Endothelial cell (in vitro differentiated cells): ENCODE results near the gene RAB40C. TPM values are rescaled to one million over a fixed set of nuclear protein-coding genes. Genes with fewer than 3 reads are reported as not detected.

ENCODE experiments used
- DNase-seq: peaks from one replicate; pipeline ENCODE4 v3.0.0; 2021; ENCODE audit warnings: low spot score
- H3K27ac Mint-ChIP-seq: one replicate; pipeline ENCODE4 v1.8.0; 2021; ENCODE audit warnings: mixed read lengths, inconsistent platforms; ENCODE audit not compliant: unreplicated experiment
- H3K27me3 Mint-ChIP-seq: one replicate; pipeline ENCODE4 v1.8.0; 2021; ENCODE audit warnings: mild to moderate bottlenecking, moderate library complexity, mixed read lengths, inconsistent platforms; ENCODE audit not compliant: unreplicated experiment
- H3K36me3 Mint-ChIP-seq: one replicate; pipeline ENCODE4 v1.8.0; 2021; ENCODE audit warnings: mild to moderate bottlenecking, low read depth, mixed read lengths, inconsistent platforms; ENCODE audit not compliant: unreplicated experiment
- H3K4me1 Mint-ChIP-seq: one replicate; pipeline ENCODE4 v1.8.0; 2021; ENCODE audit warnings: mild to moderate bottlenecking, mixed read lengths, inconsistent platforms; ENCODE audit not compliant: unreplicated experiment
- H3K4me3 Mint-ChIP-seq: one replicate; pipeline ENCODE4 v1.8.0; 2021; ENCODE audit warnings: mild to moderate bottlenecking, mixed read lengths, inconsistent platforms; ENCODE audit not compliant: unreplicated experiment
- H3K9me3 Mint-ChIP-seq: one replicate; pipeline ENCODE4 v1.8.0; 2021; ENCODE audit warnings: mixed read lengths, inconsistent platforms; ENCODE audit not compliant: unreplicated experiment
- CTCF ChIP-seq: fragments of 200-600 bp; sonication (generic); IDR thresholded peaks from one replicate; pipeline ENCODE4 v1.5.0; 2021; ENCODE audit warnings: antibody characterized with exemption; ENCODE audit not compliant: unreplicated experiment
- total RNA-seq: library from RNA; stranded (reverse); fragmentation: NEBNext Ultra II Directional; extraction: Animal tissue kit (Norgen Biotek cat#: 25700); gene quantifications from one replicate; pipeline ENCODE4 v1.2.1, GENCODE V29; 2021; ENCODE audit not compliant: unreplicated experiment

The RAB40C gene
- total RNA-seq, 1 donor from 2014 or later: 18.5 TPM

- DNase-seq: peak; percentile 40
- no peak within 1 kb of the TSS for H3K27ac Mint-ChIP-seq
- H3K27me3 Mint-ChIP-seq: peaks cover 3% of the 10 kb centered on the region
- H3K36me3 Mint-ChIP-seq: no peaks in the 10 kb centered on the region
- H3K4me3 Mint-ChIP-seq: no peak within 1 kb of the TSS
- TF ChIP-seq CTCF: no peak
- peaks cover 6% of the 10 kb centered on the region for H3K4me1 Mint-ChIP-seq
- H3K9me3 Mint-ChIP-seq: no peaks in the 10 kb centered on the region
Measured at GRCh38 chr16:566475-567372, 23.1 kb upstream of the RAB40C start, which contains the start of gene NHLRC4. TSS of gene NHLRC4 (plus strand) at chr16:567005. CDS start at chr16:568048, 1,043 bp downstream.

- Mint-ChIP-seq H3K36me3 (no peaks in the 10 kb centered on the region), H3K27ac (no peak overlapping the region), H3K4me1 (peaks cover 6% of the 10 kb centered on the region), H3K27me3 (peaks cover 4% of the 10 kb centered on the region), H3K9me3 (no peaks in the 10 kb centered on the region), H3K4me3 (no peak overlapping the region)
- no peak for TF ChIP-seq CTCF
- DNase-seq: no peak
Measured at GRCh38 chr16:567373-568256, 22.3 kb upstream of the RAB40C start.

GRCh38 chr16:568401-569258, 21.2 kb upstream of the RAB40C start:
- Mint-ChIP-seq H3K4me3 (peak overlapping the region; percentile 85), H3K36me3 (no peaks in the 10 kb centered on the region), H3K4me1 (peaks cover 6% of the 10 kb centered on the region), H3K27me3 (peaks cover 4% of the 10 kb centered on the region), H3K27ac (no peak overlapping the region), H3K9me3 (no peaks in the 10 kb centered on the region)
- no peak for TF ChIP-seq CTCF
- DNase-seq: no peak

- peaks cover 6% of the 10 kb centered on the region for H3K4me1 Mint-ChIP-seq
- peaks cover 4% of the 10 kb centered on the region for H3K27me3 Mint-ChIP-seq
- DNase-seq: peak; percentile 45
- TF ChIP-seq CTCF: no peak
- peak within 1 kb of the TSS; percentile 88 for H3K4me3 Mint-ChIP-seq
- peak within 1 kb of the TSS; percentile 13 for H3K27ac Mint-ChIP-seq
- H3K36me3 Mint-ChIP-seq: no peaks in the 10 kb centered on the region
- H3K9me3 Mint-ChIP-seq: no peaks in the 10 kb centered on the region
Measured at GRCh38 chr16:569445-570254, 20.2 kb upstream of the RAB40C start, which contains the start of gene PIGQ. TSS of gene PIGQ (plus strand) at chr16:569968. CDS start at chr16:574075, 4,107 bp downstream.
